ENCODE data around the gene HAUS8.

The HAUS8 gene

GRCh38 chr19:17076543-17076991 is 1.3 kb upstream of the HAUS8 start:
- in situ Hi-C loops (cut with MboI; ENCODE audit: low sequenced_read_pairs): no loop called here

DNA sequence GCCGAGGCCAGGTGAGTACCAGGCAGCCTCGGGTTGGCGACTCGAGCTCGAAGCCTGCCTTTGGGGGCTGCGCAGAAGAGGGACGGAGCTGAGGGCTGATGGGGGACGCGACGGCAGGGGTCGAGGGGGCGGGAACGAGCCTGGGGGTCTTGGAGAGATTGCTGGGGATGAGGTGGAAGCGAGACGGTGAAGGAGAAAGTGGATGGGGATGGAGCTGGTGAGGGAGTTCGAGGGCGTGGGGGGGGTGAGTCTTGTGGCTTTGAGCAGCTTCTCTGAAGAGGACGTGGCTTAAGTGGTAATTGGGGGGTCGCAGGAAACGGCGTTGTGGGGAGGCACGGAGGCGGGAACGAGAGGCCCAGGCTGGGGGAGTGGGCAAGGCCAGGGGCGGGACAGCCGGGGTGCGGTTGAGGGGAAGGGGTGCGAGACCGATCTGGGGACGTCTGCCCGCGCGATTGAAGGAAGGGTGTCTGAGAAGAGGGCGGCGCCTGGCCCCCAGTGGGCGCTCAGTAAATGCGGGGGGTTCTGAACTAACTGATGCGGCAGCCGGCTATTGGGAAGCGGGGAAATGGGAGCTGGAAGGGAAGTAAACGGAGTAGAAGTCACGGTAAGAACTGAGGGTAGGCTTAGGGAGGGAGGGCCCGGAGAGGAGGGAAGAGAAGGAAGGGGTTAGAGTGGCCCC is 751 bp upstream of the HAUS8 start:
- in situ Hi-C loops (cut with MboI; ENCODE audit: low sequenced_read_pairs): no loop called here

- in situ Hi-C loops (cut with MboI; ENCODE audit: low sequenced_read_pairs): no loop called here
Observed at GRCh38 chr19:17074634-17075034, 618 bp downstream of the HAUS8 start.

- in situ Hi-C loops (cut with MboI; ENCODE audit: low sequenced_read_pairs): no loop called here
Observed at GRCh38 chr19:17073869-17074633, 1.2 kb downstream of the HAUS8 start.

- in situ Hi-C loops (cut with MboI; ENCODE audit: low sequenced_read_pairs): no loop called here
Observed at GRCh38 chr19:17070912-17071311, 4.3 kb downstream of the HAUS8 start.

DNA sequence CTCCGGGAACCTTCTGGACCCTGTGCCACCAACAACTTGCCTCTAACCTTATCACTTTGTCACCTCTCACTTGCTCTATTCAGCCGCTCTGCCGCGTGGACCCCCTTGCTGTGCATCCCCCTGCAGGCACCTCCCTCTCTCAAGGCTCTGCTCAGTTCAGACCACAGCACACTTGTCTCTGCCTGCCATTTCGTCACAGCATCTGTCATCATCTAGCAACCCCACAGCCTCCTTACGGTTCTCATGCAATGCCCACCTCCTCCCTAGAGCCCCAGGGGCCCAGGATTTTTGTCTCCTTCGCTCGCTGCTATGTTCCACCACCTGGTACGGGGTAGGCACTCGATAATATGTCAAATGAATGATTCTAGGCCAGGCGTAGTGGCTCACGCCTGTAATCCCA is 4.8 kb downstream of the HAUS8 start:
- in situ Hi-C loops (cut with MboI; ENCODE audit: low sequenced_read_pairs): no loop called here

DNA sequence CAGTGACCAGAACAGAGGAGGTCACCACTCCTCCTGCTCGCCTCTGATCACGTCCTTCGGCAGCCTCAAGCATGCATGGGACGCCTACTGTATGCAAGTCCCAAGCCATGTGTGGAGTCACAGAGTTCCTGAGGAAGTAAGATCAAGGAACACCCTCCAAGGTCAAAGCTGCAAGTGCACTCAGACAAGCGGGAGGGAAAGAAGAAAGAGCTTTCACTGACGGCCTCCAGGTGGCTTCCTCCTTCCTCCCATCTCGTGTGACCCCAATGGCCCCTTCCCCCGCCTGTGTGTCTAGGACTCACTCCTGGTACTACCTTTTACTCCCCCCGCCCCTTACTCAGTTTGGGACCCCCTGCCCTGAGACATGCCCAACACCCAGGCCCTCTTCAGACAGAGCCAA is 6.1 kb downstream of the HAUS8 start:
- in situ Hi-C loops (cut with MboI; ENCODE audit: low sequenced_read_pairs): loop anchor here (5.0 kb wide), 1 partner anchor 213 kb away; the partner anchor contains the start of gene ANKLE1

DNA sequence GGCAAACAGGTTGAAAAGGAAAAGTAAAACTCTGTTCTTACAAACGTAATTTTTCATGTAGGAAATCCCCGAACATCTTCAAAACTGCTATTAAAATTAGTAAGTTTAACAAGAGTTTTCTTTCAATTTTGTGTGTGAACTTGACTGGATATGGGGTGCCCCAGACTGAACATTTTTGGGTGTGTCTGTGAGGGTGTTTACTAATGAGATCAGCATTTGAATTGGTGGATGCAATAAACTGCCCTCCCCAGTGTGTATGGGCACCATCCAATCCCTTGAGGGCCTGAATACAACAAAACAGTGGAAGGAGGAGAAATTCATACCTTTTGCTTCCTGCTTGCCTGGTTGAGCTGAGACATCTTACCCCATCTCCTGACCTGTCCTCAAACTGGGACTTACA is 11.8 kb downstream of the HAUS8 start:
- in situ Hi-C loops (cut with MboI; ENCODE audit: low sequenced_read_pairs): no loop called here

GRCh38 chr19:17061691-17062090 is 13.6 kb downstream of the HAUS8 start:
- in situ Hi-C loops (cut with MboI; ENCODE audit: low sequenced_read_pairs): no loop called here

- in situ Hi-C loops (cut with MboI; ENCODE audit: low sequenced_read_pairs): no loop called here
Observed at GRCh38 chr19:17061205-17061604, 14.0 kb downstream of the HAUS8 start.

GRCh38 chr19:17060802-17061201 is 14.4 kb downstream of the HAUS8 start:
- in situ Hi-C loops (cut with MboI; ENCODE audit: low sequenced_read_pairs): no loop called here

DNA sequence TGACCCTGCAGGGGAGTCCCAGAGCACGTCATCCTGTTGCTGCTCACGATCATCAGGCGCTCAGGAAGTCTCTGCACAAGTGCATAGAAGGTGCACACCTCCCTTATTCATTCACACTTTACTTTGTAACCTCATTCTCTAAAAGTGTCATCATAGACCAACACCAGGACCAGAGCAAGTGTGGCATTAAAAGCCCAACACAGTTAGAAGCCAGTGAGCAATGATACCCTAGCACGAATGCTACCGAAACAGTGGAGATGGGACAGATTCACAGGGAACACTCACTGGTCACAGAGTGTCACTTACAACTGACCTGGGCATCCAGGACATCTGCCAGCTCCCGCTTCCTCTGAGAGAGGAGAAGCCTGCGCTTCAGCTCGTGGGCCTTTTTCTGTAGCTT is 17.0 kb downstream of the HAUS8 start:
- in situ Hi-C loops (cut with MboI; ENCODE audit: low sequenced_read_pairs): no loop called here

DNA sequence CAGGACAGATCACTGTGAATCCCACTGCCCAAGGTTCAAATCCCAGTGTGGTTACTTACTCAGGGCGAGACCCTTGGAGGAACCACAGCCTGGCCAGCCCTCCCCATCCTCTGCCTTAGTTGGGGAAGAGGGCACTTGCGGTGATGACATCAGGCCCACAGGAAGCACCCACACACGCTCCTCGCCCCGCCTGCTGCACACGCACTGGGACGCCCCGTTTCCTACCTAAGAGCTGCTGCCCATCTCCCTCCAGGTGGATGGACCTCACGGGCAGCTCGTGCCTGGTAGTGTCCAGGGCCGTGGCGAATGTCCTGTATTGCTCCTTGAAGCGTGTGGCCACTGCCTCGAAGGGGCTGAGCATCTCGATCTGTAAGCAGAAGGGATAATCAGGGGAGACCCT is 19.6 kb downstream of the HAUS8 start:
- in situ Hi-C loops (cut with MboI; ENCODE audit: low sequenced_read_pairs): no loop called here

DNA sequence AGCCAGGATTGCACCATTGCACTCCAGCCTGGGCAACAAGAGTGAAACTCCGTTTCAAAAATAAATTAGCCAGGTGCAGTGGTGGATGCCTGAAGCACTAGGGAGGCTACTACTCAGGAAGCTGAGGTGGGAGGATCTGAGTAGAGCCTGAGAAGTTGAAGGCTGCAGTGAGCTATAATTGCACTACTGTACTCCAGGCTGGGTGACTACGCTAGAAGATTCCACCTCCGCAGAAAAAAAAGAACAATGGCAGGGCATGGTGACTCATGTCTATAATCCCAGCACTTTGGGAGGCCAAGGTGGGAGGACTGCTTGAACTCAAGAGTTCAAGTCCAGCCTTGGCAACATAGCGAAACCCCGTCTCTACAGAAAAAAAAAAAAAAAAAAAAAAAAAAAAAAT is 20.5 kb downstream of the HAUS8 start:
- in situ Hi-C loops (cut with MboI; ENCODE audit: low sequenced_read_pairs): no loop called here

- in situ Hi-C loops (cut with MboI; ENCODE audit: low sequenced_read_pairs): no loop called here
Observed at GRCh38 chr19:17052439-17052838, 22.8 kb downstream of the HAUS8 start.

- in situ Hi-C loops (cut with MboI; ENCODE audit: low sequenced_read_pairs): no loop called here
Observed at GRCh38 chr19:17049711-17050280, 25.5 kb downstream of the HAUS8 start.

- in situ Hi-C loops (cut with MboI; ENCODE audit: low sequenced_read_pairs): no loop called here
Observed at GRCh38 chr19:17048885-17049453, 26.3 kb downstream of the HAUS8 start.

GRCh38 chr19:17045907-17046502 is 29.2 kb downstream of the HAUS8 start:
- in situ Hi-C loops (cut with MboI; ENCODE audit: low sequenced_read_pairs): no loop called here

- in situ Hi-C loops (cut with MboI; ENCODE audit: low sequenced_read_pairs): no loop called here
Observed at GRCh38 chr19:17043744-17044143, 31.5 kb downstream of the HAUS8 start.

GRCh38 chr19:17041976-17042375 is 33.3 kb downstream of the HAUS8 start:
- in situ Hi-C loops (cut with MboI; ENCODE audit: low sequenced_read_pairs): no loop called here

DNA sequence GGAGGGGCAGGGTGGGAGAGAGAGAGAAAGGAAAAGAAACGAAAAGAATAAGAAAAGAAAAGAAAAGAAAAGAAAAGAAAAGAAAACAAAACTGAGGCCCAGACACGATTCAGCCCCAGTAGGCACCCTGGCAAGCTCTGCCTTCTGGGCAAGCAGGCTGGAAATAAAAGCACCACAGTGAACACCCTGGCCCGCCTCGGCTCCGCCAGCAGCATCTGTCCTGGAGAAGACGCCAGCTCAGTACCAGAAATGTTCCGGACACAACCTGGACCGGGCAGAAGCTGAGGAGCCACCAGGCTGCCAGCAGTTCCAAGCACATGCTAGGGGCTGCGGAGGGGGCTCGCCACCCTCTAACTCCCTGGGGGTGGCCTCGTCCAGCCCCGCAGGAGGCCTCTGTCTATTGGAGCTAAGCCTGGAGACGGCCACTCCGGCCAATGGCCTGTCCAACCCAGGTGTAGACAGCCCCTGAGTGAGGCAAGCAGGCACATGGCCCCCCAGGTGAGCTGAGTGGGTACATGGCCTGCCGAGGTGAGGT is 37.2 kb downstream of the HAUS8 start:
- in situ Hi-C loops (cut with MboI; ENCODE audit: low sequenced_read_pairs): no loop called here
